Measurements from ENCODE around the gene MYOCOS. TPM values are rescaled to one million over a fixed set of nuclear protein-coding genes. Genes with fewer than 3 reads are reported as not detected.
"Not testable (repeated sequence)": the region's sequence is repeated elsewhere in the genome, so short reads cannot be mapped to it uniquely, and the experiment has no call there.

Gene MYOCOS
- total RNA-seq, 1 donor from 2014 or later = not detected

DNA sequence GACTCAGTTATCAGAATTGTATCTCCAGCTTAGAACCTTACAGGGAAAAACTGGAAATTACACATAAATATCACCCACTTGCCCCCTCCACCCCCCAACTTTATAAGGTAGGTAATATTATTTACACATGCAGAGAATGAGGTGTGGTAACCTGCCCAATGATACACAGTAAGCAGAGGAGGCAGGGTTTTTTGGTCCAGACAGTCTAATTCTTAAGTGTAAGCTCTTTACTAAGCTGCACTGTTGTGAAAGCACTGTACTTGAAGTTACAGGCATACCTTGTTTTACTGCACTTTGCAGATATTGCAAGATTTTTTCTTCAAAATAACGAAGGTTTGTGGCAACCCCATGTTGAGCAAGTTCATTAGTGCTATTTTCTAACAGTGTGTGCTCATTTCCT is 24.8 kb upstream of the MYOCOS start:
- peaks cover 15 to 23% of the 10 kb centered on the region in 2 donors for H3K36me3 ChIP-seq
- H3K27ac ChIP-seq = no peak overlapping the region
- no peaks in the 10 kb centered on the region for H3K4me1 ChIP-seq
- intact Hi-C loops (cut with DNase I) = no loop called here
- H3K9me3 ChIP-seq = no peaks in the 10 kb centered on the region
- no peak overlapping the region for H3K4me3 ChIP-seq
- no peak for TF ChIP-seq CTCF (IDR thresholded peaks at IDR 0.05)
- DNase-seq (ENCODE audit: low spot score in 2 of 2) = no peak
- no peaks in the 10 kb centered on the region for H3K27me3 ChIP-seq

DNA sequence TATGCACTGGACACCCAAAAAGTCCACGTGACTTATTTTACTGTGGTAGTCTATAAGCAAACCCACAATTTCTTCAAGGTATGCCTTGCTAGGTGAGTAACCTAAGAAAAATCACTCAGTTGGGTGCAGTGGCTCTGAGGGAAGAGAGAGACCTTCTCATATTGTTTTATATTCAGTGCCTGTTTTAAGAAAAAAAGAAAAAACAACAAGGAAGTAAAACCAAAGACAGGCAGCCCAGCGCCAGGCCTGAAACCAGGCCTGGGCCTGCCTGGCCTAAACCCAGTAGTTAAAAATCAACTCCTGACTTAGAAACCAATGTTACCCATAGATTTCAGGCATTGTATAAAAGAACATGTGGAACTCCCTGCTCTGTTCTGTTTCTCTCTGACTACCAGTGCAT is 21.7 kb upstream of the MYOCOS start:
- H3K27ac ChIP-seq; H3K4me1 ChIP-seq; H3K27me3 ChIP-seq; H3K36me3 ChIP-seq; DNase-seq (ENCODE audit: low spot score in 2 of 2); H3K9me3 ChIP-seq; intact Hi-C loops (cut with DNase I); H3K4me3 ChIP-seq: not testable (repeated sequence)

GRCh38 chr1:171600862-171601261 is 21.2 kb upstream of the MYOCOS start:
- Histone ChIP-seq H3K27ac (no peak overlapping the region), H3K4me1 (no peaks in the 10 kb centered on the region), H3K9me3 (no peaks in the 10 kb centered on the region), H3K4me3 (no peak overlapping the region), H3K27me3 (no peaks in the 10 kb centered on the region), H3K36me3 (no peaks in the 10 kb centered on the region)
- no peak for DNase-seq (ENCODE audit: low spot score in 2 of 2)
- no peak for TF ChIP-seq CTCF (IDR thresholded peaks at IDR 0.05)
- intact Hi-C loops (cut with DNase I) = no loop called here

DNA sequence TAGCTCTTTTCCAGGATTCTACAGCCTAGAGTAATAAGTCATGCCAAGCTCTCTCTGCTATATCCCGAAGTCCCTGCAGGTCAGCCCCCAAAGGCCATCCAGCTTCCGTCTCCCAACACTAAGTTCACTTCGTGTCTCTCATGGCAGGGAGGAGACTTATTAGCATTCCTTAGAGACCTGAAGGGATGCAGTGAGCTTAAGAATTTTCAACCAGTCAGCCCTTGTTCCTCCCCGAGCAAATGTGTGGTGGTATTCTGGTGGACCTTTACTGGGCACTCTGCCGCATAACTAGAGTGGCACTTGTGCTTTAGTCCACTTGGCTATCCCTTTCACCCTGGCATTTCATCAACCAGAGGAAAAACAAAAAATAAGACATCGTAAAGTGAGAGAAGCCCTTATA is 19.0 kb upstream of the MYOCOS start:
- H3K4me1 ChIP-seq; H3K27me3 ChIP-seq; H3K9me3 ChIP-seq; H3K36me3 ChIP-seq; H3K27ac ChIP-seq; H3K4me3 ChIP-seq; intact Hi-C loops (cut with DNase I); DNase-seq (ENCODE audit: low spot score in 2 of 2): not testable (repeated sequence)

DNA sequence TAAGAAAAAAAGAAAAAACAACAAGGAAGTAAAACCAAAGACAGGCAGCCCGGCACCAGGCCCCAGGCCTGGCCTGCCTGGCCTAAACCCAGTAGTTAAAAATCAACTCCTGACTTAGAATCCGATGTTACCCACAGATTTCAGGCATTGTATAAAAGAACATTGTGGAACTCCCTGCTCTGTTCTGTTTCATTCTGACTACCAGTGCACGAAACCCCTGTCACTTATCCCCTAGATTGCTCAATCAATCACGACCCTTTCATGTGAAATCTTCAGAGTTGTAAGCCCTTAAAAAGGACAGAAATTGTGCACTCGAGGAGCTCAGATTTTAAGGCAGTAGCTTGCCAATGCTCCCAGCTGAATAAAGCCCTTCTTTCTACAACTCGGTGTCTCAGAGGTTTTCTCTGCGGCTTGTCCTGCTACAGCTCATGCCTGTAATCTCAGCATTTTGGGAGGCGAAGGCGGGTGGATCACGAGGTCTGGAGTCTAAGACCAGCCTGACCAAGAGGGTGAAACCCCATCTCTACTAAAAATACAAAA is 15.6 kb upstream of the MYOCOS start:
- intact Hi-C loops (cut with DNase I) = no loop called here
- DNase-seq (ENCODE audit: low spot score in 2 of 2) = no peak
- H3K36me3 ChIP-seq = no peaks in the 10 kb centered on the region
- TF ChIP-seq CTCF (IDR thresholded peaks at IDR 0.05) = no peak
- H3K4me3 ChIP-seq = no peak overlapping the region
- H3K4me1 ChIP-seq = no peaks in the 10 kb centered on the region
- no peak overlapping the region for H3K27ac ChIP-seq
- no peaks in the 10 kb centered on the region for H3K9me3 ChIP-seq
- no peaks in the 10 kb centered on the region for H3K27me3 ChIP-seq

- no peak overlapping the region for H3K4me3 ChIP-seq
- DNase-seq (ENCODE audit: low spot score in 2 of 2) = no peak
- H3K27me3 ChIP-seq = no peaks in the 10 kb centered on the region
- TF ChIP-seq CTCF (IDR thresholded peaks at IDR 0.05) = no peak
- H3K27ac ChIP-seq = no peak overlapping the region
- H3K4me1 ChIP-seq = no peaks in the 10 kb centered on the region
- intact Hi-C loops (cut with DNase I) = no loop called here
- H3K36me3 ChIP-seq = no peaks in the 10 kb centered on the region
- no peaks in the 10 kb centered on the region for H3K9me3 ChIP-seq
Observed at GRCh38 chr1:171610385-171610784, 11.7 kb upstream of the MYOCOS start.

DNA sequence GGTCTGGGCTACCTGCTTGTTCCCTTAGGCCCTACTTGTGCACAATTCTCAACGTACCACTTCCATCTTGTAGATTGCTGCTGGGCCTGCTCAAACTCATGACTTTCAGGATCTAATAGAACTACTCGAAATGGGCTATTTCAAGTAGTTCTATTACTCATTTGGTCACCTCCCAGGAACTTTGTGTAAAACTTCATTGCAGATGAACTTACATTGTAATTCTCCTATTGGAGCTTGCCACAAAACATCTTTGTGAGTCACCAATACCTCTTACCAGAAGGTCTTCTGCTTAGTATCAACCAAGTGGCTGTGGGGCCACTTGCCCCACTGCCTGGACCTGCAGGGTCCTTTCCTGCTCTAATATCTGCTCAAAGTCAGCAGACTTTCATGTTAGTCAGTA is 10.7 kb upstream of the MYOCOS start:
- intact Hi-C loops (cut with DNase I) = no loop called here
- no peak for DNase-seq (ENCODE audit: low spot score in 2 of 2)
- TF ChIP-seq CTCF (IDR thresholded peaks at IDR 0.05) = no peak
- Histone ChIP-seq H3K36me3 (no peaks in the 10 kb centered on the region), H3K4me3 (no peak overlapping the region), H3K27ac (no peak overlapping the region), H3K27me3 (no peaks in the 10 kb centered on the region), H3K4me1 (no peaks in the 10 kb centered on the region), H3K9me3 (no peaks in the 10 kb centered on the region)

All from ascending aorta (tissue), 2 donors.